Activated CD4-positive, alpha-beta T cell treated with anti-CD3 and anti-CD28 coated beads for 36 hours (primary cell): Measurements from ENCODE around the gene CCL11. TPM values are rescaled to one million over a fixed set of nuclear protein-coding genes. Genes with fewer than 3 reads are reported as not detected.

Source experiments
- ATAC-seq: fragments of 200-7000 bp; cut with Tn5 transposase; one replicate; pipeline ENCODE4 v1.10.0; 2021; ENCODE audit warnings: mild to moderate bottlenecking, moderate library complexity
- CTCF ChIA-PET: fragments of 350-600 bp; sonication (Branson Sonifier 250); formaldehyde crosslinking; loops from one replicate; lab custom pipeline; 2021; ENCODE audit warnings: antibody characterized with exemption; lab: Charles Lee
- POLR2A ChIA-PET: fragments of 350-600 bp; sonication (Branson Sonifier 250); formaldehyde crosslinking; loops from one replicate; lab custom pipeline; 2021; ENCODE audit warnings: antibody characterized with exemption, inconsistent platforms; lab: Charles Lee
- DNase-seq: peaks from one replicate; pipeline ENCODE4 v3.0.0-alpha.2; 2020
- H3K27ac Mint-ChIP-seq: one replicate; pipeline ENCODE4 v1.8.0; 2021; ENCODE audit warnings: mixed read lengths
- H3K27me3 Mint-ChIP-seq: one replicate; pipeline ENCODE4 v1.8.0; 2021; ENCODE audit warnings: mixed read lengths
- H3K36me3 Mint-ChIP-seq: one replicate; pipeline ENCODE4 v1.8.0; 2021; ENCODE audit warnings: low read depth, mixed read lengths
- H3K4me1 Mint-ChIP-seq: one replicate; pipeline ENCODE4 v1.8.0; 2021; ENCODE audit warnings: mixed read lengths
- H3K4me3 Mint-ChIP-seq: one replicate; pipeline ENCODE4 v1.8.0; 2021; ENCODE audit warnings: mild to moderate bottlenecking, moderate library complexity, mixed read lengths
- H3K9me3 Mint-ChIP-seq: one replicate; pipeline ENCODE4 v1.8.0; 2021; ENCODE audit warnings: low read depth, mixed read lengths
- intact Hi-C, 2 experiments: fragments of 100-400 bp; cut with DNase I in 1 of 2; cut with micrococcal nuclease in 1 of 2; formaldehyde crosslinking; loops; one replicate each; pipeline versions ENCODE4 v1.14.2 to v1.15.1; 2022 to 2024; cut with DNase I, micrococcal nuclease
- total RNA-seq, 2 experiments: library from RNA; stranded (reverse); gene quantifications; one replicate each; pipeline ENCODE4 v1.2.3, GENCODE V29; 2021

CCL11 gene
- not detected for total RNA-seq

DNA sequence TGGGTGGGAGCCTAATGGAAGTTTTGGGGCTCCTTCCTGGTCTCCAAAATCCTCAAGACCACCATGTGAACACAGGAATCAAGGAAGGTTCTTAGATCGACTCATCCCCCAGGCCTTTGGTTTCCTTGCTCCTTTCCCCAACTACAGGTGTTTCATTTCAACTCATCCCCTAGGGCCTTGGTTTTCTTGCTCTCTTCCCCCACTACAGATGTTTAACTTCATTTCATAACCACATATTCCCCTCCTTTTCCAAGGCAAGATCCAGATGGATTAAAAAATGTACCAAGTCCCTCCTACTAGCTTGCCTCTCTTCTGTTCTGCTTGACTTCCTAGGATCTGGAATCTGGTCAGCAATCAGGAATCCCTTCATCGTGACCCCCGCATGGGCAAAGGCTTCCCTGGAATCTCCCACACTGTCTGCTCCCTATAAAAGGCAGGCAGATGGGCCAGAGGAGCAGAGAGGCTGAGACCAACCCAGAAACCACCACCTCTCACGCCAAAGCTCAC lies at the start of gene CCL11:
Gene CCL11 (plus strand): TSS at position 457 of the 507 bp plus-strand sequence. CDS start 67 bp downstream, outside the sequence.
- CTCF ChIA-PET: interaction anchor here (0.7 to 2.5 kb wide), 2 partner anchors 17 to 76 kb away, joined by 3 to 9 read pairs; no protein-coding TSS in a partner anchor
- Mint-ChIP-seq H3K27me3 (peaks cover 16% of the 10 kb centered on the region), H3K4me1 (no peaks in the 10 kb centered on the region), H3K9me3 (no peaks in the 10 kb centered on the region), H3K36me3 (no peaks in the 10 kb centered on the region), H3K27ac (no peak within 1 kb of the TSS), H3K4me3 (no peak within 1 kb of the TSS)
- POLR2A ChIA-PET: no interaction called here
- intact Hi-C loops: no loop called here
- ATAC-seq: no peak
- DNase-seq: no peak

DNA sequence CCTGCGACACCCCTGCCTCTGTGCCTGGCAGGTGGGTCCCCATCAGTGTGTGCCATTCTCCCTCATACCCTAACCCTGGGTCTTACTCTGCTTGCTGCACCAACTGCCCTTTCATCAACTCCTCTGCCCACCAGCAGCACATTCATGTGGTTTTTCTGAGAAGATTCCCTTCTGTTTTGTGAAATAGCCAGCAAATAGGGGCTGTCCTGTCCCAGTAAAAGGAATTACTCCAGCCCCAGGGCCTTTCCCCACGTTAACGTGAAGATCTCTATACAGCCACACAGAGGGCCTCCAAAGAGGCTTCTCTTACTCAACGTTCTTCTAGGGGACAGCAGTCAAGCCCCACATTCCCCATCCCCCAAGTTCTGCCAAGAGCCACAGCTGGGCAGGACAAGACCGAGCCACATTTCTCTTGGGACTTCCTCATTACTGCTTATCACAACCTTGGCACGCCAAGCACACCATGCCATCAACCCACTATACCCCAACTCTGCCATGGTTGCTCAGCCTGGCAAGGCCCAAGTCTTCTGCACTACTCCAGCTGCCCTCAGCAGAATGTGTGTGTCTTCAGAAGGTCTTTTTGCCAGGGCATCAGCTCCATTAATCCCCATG lies 49.2 kb upstream of the CCL11 start:
- CTCF ChIA-PET: interaction anchor here (1.4 kb wide), 1 partner anchor 126 kb away, joined by 6 read pairs; no protein-coding TSS in a partner anchor
- ATAC-seq (no peak), DNase-seq (no peak)
- H3K36me3 Mint-ChIP-seq: no peaks in the 10 kb centered on the region
- no peaks in the 10 kb centered on the region for H3K4me1 Mint-ChIP-seq
- no peak overlapping the region for H3K27ac Mint-ChIP-seq
- no peak overlapping the region for H3K4me3 Mint-ChIP-seq
- POLR2A ChIA-PET: no interaction called here
- H3K27me3 Mint-ChIP-seq: peaks cover 17% of the 10 kb centered on the region
- H3K9me3 Mint-ChIP-seq: no peaks in the 10 kb centered on the region
- intact Hi-C loops: no loop called here

DNA sequence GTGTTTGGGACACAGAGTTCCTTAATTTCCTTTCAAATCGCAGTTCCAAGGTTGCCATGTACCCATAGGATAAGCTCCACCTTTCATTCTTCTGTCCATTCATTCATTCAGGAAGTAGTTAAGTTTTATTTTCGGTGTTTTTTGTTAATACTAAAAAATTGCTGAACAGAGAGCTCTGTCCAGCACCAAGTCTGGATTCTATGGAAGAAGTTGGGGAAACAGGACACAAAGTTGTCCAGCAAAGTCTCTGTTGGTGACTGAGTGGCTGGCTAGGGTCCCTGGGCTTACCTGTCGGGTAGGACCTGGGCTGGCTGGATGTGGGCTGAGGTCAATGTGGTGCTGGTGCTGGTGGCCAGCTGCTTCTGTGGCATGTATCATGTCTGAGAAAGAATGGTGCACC lies 48.1 kb upstream of the CCL11 start:
- intact Hi-C loops: no loop called here
- POLR2A ChIA-PET: no interaction called here
- CTCF ChIA-PET: no interaction called here
- Mint-ChIP-seq H3K36me3 (no peaks in the 10 kb centered on the region), H3K27me3 (peaks cover 15% of the 10 kb centered on the region), H3K9me3 (no peaks in the 10 kb centered on the region), H3K4me3 (no peak overlapping the region), H3K27ac (no peak overlapping the region), H3K4me1 (no peaks in the 10 kb centered on the region)
- DNase-seq: no peak
- ATAC-seq: no peak

DNA sequence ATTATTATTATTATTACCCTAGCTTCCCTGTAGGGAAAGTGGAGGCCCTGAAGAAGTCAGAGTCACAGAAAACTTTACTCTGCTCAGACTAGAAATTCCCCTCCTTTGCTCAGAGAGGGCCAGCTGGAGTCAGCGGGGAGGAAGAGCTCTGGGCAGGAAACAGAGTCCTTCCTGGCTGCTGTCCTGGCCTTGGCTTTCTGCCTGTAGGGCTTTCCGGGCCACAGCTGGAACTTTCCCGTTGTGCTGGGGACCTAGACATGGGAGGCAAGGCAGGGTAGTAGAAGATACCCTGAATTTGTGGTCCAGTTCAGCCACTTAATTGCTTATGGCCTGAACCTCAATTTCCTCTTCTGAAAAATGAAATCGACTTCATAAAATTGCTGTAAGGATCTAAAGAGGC lies 44.5 kb upstream of the CCL11 start:
- H3K9me3 Mint-ChIP-seq: no peaks in the 10 kb centered on the region
- CTCF ChIA-PET: interaction anchor here (1.6 kb wide), 1 partner anchor 41 kb away, joined by 4 read pairs; no protein-coding TSS in a partner anchor

DNA sequence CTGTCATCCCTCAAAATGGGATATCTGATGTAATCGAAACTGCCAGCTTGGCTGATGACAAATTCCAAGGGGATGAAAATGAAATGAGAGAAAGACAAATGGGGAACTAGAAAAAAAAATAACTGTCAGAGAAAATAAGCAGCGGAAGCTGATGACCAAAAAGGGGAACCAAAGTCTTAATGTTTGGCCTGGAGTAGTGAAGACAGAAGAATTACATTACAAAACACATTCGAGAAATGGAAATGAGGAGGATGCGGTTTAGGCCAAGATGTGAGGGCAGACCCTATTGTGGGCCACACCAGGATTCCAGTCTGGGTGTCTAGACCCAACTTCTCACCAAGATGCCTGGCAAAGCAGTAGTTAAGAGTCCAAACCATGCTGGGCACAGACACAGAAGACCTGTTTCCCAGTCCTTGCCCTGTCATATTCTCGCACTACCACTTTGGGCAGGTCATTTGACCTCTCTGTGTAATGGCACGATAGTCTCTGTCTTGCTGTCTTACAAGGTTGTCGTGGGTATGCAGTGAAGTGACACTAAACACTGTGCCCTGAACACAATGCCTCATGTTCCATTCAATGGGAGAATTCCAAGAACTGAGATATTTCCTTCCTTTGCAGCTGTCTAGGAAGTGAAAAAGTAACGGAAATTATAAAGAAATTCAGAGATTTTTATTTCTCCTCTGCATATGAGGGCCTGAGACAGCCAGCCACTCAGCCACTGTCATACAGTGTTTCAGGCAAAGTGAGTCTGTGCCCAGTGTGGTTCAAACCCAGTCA lies 42.8 kb upstream of the CCL11 start:
- H3K27ac Mint-ChIP-seq: no peak overlapping the region
- CTCF ChIA-PET: interaction anchor here (0.6 kb wide), 1 partner anchor 71 kb away, joined by 5 read pairs; no protein-coding TSS in a partner anchor
- no peaks in the 10 kb centered on the region for H3K4me1 Mint-ChIP-seq
- POLR2A ChIA-PET: no interaction called here
- intact Hi-C loops: no loop called here
- H3K36me3 Mint-ChIP-seq: no peaks in the 10 kb centered on the region
- no peak overlapping the region for H3K4me3 Mint-ChIP-seq
- H3K9me3 Mint-ChIP-seq: no peaks in the 10 kb centered on the region
- peaks cover 6% of the 10 kb centered on the region for H3K27me3 Mint-ChIP-seq
- no peak for DNase-seq
- no peak for ATAC-seq

More for the DNA sequence above, 44.5 kb upstream of the CCL11 start:
- intact Hi-C loops: no loop called here
- Mint-ChIP-seq H3K36me3 (no peaks in the 10 kb centered on the region), H3K27ac (no peak overlapping the region), H3K4me1 (no peaks in the 10 kb centered on the region), H3K4me3 (no peak overlapping the region), H3K27me3 (peaks cover 6% of the 10 kb centered on the region)
- ATAC-seq (no peak), DNase-seq (no peak)
- POLR2A ChIA-PET: no interaction called here

DNA sequence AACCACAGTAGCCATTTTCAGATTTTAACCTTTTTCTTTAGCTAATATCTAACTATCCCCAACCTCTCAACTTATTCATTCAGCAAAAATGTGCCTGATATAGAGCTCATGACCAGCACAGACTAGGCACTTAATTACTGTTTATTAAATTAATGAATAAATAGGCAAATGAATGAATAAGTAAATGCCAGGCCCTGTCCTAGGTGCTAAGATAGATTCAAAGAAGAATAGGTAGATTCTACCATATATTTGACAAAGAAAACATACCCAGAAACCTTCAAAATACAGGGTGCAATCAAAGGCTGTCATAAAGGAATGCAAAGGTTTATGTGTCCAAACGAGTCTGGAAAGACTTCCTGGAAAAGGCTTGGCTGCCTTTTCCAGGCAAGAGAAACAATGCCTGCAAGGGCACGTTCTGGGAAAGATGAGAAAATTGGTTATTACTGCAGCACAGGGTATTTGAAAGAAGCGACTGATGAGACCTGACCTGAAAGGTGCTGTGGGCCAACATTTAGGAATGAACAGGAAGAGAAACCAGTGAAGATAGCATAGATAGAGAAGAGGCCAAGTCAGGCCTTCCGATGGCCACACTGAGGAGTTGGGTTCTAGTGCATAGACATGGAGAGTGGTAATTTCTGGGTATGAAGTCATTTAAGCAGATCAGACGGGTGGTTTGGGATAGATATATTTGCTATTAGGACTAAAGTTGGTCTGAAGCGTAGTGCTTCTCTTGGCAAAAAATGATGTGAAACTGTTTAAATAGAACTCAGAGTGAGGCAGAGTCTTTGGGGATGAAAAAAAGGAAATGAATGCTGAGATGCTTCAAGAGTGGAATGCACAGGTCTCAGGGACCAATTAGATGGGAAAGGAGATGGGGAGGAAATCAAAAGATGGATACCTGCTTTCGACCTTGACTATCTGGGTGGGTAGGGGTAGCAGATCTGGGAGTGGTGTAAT lies 41.9 kb upstream of the CCL11 start:
- Mint-ChIP-seq H3K4me1 (no peaks in the 10 kb centered on the region), H3K36me3 (no peaks in the 10 kb centered on the region), H3K27ac (no peak overlapping the region), H3K4me3 (no peak overlapping the region), H3K9me3 (no peaks in the 10 kb centered on the region), H3K27me3 (peaks cover 6% of the 10 kb centered on the region)
- ATAC-seq (no peak), DNase-seq (no peak)
- ChIA-PET CTCF (no interaction called here), POLR2A (no interaction called here)
- intact Hi-C loops: no loop called here

DNA sequence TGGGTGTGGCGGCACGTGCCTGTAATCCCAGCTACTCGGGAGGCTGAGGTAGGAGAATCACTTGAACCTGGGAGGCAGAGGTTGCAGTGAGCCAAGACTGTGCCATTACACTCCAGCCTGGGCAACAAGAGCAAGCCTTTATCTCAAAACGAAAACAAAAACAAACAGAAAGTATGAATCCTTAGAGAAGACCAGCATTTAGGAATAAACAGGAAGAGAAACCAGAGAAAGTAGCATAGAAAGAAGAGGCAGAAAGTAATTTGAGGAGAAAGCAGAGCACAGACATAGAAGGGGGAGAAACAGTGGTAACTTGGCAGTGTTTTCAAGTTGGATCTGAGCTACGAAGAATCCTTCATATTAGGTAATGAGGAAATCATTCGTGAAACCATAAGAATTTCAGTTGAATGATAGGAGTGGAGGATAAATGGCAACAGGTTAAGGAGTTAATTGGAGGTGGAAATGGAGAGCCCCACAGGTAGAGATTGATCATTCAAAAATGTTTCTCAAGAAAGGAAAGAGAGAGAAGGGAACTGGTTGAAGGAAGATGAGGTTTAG lies 40.1 kb upstream of the CCL11 start:
- no peak for ATAC-seq
- H3K36me3 Mint-ChIP-seq: no peaks in the 10 kb centered on the region
- DNase-seq: no peak
- ChIA-PET POLR2A (no interaction called here), CTCF (no interaction called here)
- no peaks in the 10 kb centered on the region for H3K9me3 Mint-ChIP-seq
- no peak overlapping the region for H3K4me3 Mint-ChIP-seq
- no peak overlapping the region for H3K27ac Mint-ChIP-seq
- H3K27me3 Mint-ChIP-seq: peaks cover 4% of the 10 kb centered on the region
- H3K4me1 Mint-ChIP-seq: no peaks in the 10 kb centered on the region
- intact Hi-C loops: no loop called here

DNA sequence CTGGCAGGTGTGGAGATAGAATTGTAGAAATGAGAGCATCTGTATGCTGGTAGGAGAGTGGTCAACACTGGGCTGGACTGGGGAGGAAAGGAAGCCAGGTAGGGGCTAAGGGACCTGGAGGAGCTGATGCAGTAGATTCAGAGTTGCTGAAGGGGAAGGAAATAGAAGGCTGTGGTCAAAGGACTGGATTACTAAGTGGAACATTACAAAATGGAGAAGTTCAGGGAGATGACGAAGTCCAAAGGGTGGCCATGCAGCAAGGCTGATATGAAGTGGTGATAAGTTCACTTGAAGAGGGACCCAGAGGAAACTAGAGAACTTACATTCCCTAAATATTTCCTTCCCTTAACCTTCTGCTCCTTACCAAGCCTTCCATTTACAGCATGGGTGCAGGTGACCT lies 39.1 kb upstream of the CCL11 start:
- Mint-ChIP-seq H3K27ac (no peak overlapping the region), H3K4me3 (no peak overlapping the region), H3K36me3 (no peaks in the 10 kb centered on the region), H3K9me3 (no peaks in the 10 kb centered on the region), H3K4me1 (no peaks in the 10 kb centered on the region), H3K27me3 (peaks cover 2% of the 10 kb centered on the region)
- DNase-seq (no peak), ATAC-seq (no peak)
- ChIA-PET CTCF (no interaction called here), POLR2A (no interaction called here)
- intact Hi-C loops: no loop called here

DNA sequence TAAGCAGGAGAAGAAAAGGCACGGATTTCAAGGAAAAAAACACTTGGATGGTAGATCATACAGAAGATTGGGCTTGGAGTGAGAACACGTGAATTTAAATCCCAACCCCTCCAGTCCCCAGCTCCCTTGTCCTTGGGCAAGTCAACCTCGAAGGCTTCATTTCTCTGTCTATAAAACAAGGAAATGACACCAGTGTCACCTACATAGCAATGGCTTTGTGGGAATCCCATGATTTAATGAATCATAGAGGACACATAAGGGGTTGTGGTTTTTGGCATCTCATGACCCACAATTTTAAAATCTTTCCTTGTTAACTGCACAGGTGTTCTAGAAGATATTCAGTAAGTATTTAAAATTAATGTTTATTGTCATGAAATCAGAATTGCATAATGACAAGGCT lies 38.7 kb upstream of the CCL11 start:
- no peaks in the 10 kb centered on the region for H3K4me1 Mint-ChIP-seq
- H3K36me3 Mint-ChIP-seq: no peaks in the 10 kb centered on the region
- ChIA-PET CTCF (no interaction called here), POLR2A (no interaction called here)
- no peak overlapping the region for H3K27ac Mint-ChIP-seq
- DNase-seq (no peak), ATAC-seq (no peak)
- peaks cover 2% of the 10 kb centered on the region for H3K27me3 Mint-ChIP-seq
- intact Hi-C loops: no loop called here
- H3K9me3 Mint-ChIP-seq: no peaks in the 10 kb centered on the region
- H3K4me3 Mint-ChIP-seq: no peak overlapping the region

DNA sequence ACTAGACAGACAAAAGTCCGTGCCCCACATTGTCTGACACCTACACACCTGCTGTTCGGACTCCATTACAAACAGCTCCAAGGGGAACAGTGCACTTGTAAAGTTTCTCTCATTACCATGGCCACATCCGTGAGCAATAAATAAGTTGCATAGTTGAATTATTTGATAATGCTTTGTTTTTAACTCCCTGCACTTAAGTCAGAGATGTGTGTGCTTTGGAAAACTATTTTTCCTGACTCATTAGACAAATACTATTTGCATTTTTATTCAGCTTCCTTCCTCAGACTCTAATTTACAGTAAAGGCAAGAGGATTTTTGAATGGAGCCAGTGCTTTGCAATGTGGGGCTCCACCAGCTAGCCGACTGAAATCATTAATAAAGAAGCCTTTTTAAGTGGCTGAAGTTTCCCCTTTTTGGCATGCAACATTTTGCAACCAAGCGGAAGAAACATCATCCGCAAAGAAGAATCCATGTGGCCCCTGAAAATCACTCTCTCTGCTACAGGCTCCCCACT lies 37.0 kb upstream of the CCL11 start:
- no peak for ATAC-seq
- ChIA-PET CTCF (interaction anchor here (0.7 to 0.8 kb wide), 2 partner anchors 44 to 155 kb away, joined by 3 to 4 read pairs; no protein-coding TSS in a partner anchor), POLR2A (no interaction called here)

DNA sequence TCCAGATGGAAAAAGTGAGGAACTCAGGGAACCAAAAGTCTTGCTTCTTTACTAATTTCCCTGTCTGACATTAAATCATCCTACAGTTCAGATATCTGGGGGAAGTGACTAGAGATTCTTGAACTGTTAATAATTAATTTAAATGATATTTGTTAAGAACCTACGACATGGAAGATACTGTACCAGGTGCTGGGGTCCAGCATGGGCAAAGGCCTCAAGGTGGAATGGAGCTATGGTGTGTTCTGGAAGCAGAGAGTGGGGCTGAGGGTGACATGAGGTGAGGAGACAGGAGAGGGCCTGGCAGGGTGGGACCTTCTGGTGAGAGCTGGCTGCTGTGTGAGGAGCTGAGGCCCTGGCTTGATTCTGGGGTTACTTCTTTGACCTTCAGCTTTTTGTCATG lies 36.5 kb upstream of the CCL11 start:
- H3K9me3 Mint-ChIP-seq: no peaks in the 10 kb centered on the region
- H3K27me3 Mint-ChIP-seq: peaks cover 5% of the 10 kb centered on the region
- H3K4me1 Mint-ChIP-seq: peaks cover 3% of the 10 kb centered on the region
- intact Hi-C loops: no loop called here
- CTCF ChIA-PET: interaction anchor here (0.7 to 1.6 kb wide), 3 partner anchors 45 to 156 kb away, joined by 3 to 5 read pairs (median 4); no protein-coding TSS in a partner anchor
- H3K4me3 Mint-ChIP-seq: no peak overlapping the region
- no peak overlapping the region for H3K27ac Mint-ChIP-seq
- H3K36me3 Mint-ChIP-seq: no peaks in the 10 kb centered on the region
- no peak for DNase-seq
- POLR2A ChIA-PET: no interaction called here
- no peak for ATAC-seq

More for the DNA sequence above, 37.0 kb upstream of the CCL11 start:
- Mint-ChIP-seq H3K4me3 (no peak overlapping the region), H3K4me1 (peaks cover 3% of the 10 kb centered on the region), H3K27me3 (peaks cover 5% of the 10 kb centered on the region), H3K36me3 (no peaks in the 10 kb centered on the region), H3K27ac (no peak overlapping the region), H3K9me3 (no peaks in the 10 kb centered on the region)
- intact Hi-C loops: no loop called here
- DNase-seq: no peak
